NCI-H345 treated with DMSO at 0.1 percent for 48 hours (cell line): ENCODE measurements around the gene TBC1D16.
"Not testable (repeated sequence)": the region's sequence is repeated elsewhere in the genome, so short reads cannot be mapped to it uniquely, and the experiment has no call there.

Experiments used
- DNase-seq: peaks from one replicate; lab custom pipeline; 2025; ENCODE audit not compliant: unreplicated experiment; lab: John Stamatoyannopoulos, UW

The TBC1D16 gene

DNA sequence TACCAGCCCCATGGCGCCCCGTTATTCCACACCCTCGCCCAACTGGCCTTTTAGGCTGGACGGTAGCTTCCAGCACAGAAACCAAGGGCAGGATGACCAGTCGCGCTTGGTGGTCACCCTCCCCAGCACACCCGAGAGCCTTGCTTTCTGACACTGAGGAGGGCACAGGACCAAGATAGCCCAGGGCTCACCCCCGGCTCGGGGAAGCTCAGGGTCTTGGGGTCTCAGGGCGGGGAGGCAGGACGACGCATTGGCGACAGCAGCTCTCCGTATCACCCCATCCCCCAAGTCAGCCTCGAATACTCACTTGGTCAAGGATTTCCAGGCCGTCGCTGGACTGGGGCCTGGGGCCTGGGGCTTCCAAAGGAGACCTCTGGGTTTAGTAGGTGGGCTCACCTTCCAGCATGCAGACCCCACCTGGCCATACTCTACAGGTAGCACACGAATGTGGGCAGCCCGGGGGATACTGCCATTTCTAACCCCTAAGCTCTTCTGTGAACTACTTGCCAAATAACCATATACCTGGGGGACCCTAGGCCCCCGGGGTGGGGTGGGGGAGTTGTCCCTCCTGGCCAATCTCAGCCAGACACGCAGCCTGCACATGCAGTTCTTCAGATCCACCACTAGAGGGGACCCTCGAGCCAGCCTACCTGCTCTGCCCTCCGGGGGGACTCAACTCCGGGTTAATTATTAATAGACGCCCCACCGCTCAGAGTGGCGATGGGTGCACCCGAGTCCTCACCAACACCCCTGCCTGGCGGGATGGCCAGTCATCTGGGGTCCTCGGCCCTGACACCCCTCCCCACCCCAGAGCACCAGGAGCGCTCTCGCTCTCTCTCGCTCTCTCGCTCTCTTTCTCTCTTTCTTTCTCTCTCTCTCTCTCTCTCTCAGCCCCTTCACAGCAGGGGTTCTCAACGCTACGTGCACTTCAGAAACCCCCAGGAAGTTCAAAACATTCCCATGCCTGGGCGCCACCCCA lies 30.0 kb downstream of the TBC1D16 start:
- peak; percentile 42 for DNase-seq

- no peak for DNase-seq
These were observed 31.7 kb downstream of the TBC1D16 start for GRCh38 chr17:80003969-80004368.

- DNase-seq: no peak
These were observed 32.8 kb downstream of the TBC1D16 start for GRCh38 chr17:80002690-80003490.

GRCh38 chr17:80002070-80002641 lies 33.5 kb downstream of the TBC1D16 start:
- DNase-seq: no peak

DNA sequence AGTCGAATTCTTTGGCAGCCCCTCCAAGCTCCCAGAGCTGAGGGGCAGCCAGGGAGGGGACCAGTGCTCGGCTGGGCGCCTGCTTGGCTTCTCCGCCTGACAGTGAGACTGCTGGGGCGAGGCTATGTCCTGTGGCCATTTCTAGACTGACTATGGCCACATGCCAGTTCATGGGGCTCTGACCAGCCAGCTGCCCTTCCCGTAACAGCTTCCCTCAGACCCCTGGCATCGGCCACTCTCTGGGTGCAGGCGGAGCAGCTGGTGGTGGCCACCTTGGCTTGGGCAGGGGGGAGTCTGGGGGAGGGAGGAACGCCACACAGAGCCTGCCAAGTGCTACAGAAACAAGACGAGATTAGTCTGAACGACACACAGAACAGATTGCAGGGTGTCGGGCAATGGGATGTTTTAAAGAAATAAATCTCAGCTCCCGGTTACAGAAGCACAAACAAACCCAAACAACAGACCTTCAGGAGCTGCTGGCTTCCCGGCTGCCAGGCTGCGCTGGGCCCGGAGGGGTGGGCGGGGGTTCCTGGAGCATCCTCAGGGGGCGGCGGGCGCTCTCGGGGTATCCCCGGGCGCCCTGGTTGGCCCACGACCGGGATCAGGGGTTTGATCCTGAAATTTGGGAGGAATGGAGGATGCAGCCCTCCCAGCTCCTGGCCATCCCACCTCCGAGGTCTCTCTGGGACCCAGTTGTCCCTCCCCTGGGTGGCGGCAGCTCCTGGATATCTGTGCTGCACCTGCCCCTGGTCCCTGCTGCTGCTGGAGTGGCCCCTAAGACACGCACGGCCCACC lies 34.5 kb downstream of the TBC1D16 start:
- DNase-seq: no peak

DNA sequence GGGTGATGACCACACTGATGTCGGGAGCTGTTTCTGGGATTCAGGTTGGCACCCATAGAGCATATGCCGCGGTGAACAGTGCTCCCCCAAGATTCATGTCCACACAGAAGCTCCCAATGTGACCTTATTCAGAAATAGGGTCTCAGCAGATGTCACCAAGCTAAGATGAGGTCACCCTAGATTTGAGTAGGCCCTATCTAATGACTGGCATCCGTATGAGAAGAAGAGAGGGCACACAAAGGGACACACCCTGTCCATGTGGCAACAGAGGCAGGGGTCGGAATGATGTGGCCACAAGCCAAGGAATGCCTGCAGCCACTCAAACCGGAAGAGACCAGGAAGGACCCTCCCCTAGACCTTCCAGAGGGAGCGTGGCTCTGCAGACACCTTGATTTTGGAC lies 35.5 kb downstream of the TBC1D16 start:
- no peak for DNase-seq

DNA sequence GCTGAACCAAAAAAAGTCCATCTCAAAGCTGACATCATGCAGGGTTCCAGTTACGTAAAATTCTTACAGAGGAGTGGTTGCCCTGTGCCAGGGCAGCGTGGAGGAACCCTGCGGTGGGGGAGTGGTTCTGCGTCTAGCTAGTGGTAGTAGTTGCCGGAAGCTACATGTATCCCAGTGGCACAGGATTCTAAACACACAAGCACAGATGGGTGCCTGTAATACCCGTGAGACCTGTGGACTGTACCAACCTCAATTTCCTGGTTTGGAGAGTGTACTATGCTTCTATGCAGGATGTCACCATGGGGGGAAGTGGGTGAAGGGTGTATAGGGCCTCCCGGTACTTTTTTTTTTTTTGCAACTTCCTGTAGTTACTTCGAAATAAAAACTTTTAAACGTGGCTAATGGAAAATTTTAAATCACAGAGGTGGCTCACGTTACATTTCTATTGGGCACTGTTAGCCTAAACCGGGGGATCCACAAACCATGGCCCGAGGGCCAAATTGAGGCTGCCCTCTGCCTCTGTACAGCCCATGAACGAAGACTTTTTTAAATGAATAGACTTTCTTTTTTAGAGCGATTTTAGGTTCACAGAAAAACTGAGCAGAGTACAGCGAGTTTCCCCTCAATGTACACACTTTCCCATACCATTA lies 38.5 kb downstream of the TBC1D16 start:
- no peak for DNase-seq

GRCh38 chr17:79996291-79996690 lies 39.4 kb downstream of the TBC1D16 start:
- DNase-seq: no peak

- no peak for DNase-seq
These were observed 40.0 kb downstream of the TBC1D16 start for GRCh38 chr17:79995696-79996095.

GRCh38 chr17:79994602-79995001 lies 41.1 kb downstream of the TBC1D16 start:
- DNase-seq: no peak

GRCh38 chr17:79994228-79994569 lies 41.5 kb downstream of the TBC1D16 start:
- not testable (repeated sequence) for DNase-seq

- DNase-seq: peak; percentile 52
These were observed 42.1 kb downstream of the TBC1D16 start for GRCh38 chr17:79993390-79994227.

GRCh38 chr17:79992649-79993389 lies 42.9 kb downstream of the TBC1D16 start:
- peak; percentile 61 for DNase-seq

GRCh38 chr17:79991924-79992648 lies 43.6 kb downstream of the TBC1D16 start:
- DNase-seq: peak; percentile 61

GRCh38 chr17:79991140-79991923 lies 44.3 kb downstream of the TBC1D16 start:
- peak; percentile 86 for DNase-seq

- DNase-seq: no peak
These were observed 45.0 kb downstream of the TBC1D16 start for GRCh38 chr17:79990704-79991103.

DNA sequence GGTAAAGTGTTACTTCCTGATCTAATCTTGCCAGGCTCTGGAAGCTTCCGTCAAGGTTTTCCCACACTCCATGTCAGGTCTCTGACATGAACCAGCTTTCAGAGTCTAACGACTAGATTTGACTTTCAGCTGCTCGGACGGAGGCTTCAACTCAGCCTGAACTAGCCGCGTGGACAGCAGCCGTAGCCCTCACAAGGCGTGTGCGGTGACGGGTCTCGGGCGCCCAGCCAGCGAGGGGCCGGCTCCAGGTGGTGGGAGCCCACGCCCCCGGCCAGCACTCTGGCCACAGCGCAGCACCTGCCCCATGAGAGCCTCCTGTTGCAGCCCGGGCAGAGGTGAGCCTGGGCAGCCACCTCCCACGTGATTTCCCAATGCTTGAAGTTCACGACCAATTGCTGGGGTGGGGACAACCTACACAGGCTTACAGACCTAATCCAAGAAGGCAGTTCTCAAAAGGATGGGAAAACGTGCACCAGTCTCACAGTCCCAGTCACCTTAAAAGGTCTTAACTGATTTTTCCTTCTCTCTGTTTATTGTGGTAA lies 45.5 kb downstream of the TBC1D16 start:
- no peak for DNase-seq
